ENCODE results near the gene DLAT.
"Not testable (repeated sequence)": the region's sequence is repeated elsewhere in the genome, so short reads cannot be mapped to it uniquely, and the experiment has no call there.

GRCh38 chr11:112026784-112027410 lies 1.7 kb downstream of the DLAT start:
- not testable (repeated sequence) for TF ChIP-seq CTCF (IDR thresholded peaks at IDR 0.05; ENCODE audit: low read depth, low read length); EZH2phosphoT487 (IDR thresholded peaks at IDR 0.05; ENCODE audit: low read depth)
